ENCODE results near the gene KRT3.

GRCh38 chr12:52767427-52767826 lies 28.5 kb downstream of the KRT3 start:
- TF ChIP-seq TEAD4 (IDR thresholded peaks at IDR 0.05) (no peak), RAD21 (IDR thresholded peaks at IDR 0.05; ENCODE audit: low read depth) (no peak), CREB1 (IDR thresholded peaks at IDR 0.05; ENCODE audit: low read depth) (no peak), CEBPB (IDR thresholded peaks at IDR 0.05) (no peak), TCF12 (IDR thresholded peaks at IDR 0.05; ENCODE audit: low read depth) (no peak), MAX (IDR thresholded peaks at IDR 0.05) (no peak), REST (IDR thresholded peaks at IDR 0.05; ENCODE audit: low read depth) (no peak)

Measured in Ishikawa (cell line).